Measurements from ENCODE around the gene IGFL4. TPM values are rescaled to one million over a fixed set of nuclear protein-coding genes. Genes with fewer than 3 reads are reported as not detected.

IGFL4 gene
- total and polyA plus RNA-seq, 9 of the 15 experiments (the other 6 are each of a cell fraction or from before 2014, with no cell fraction given) = not detected

- BruUV-seq (replicated peaks) = no TSS peak
- ChIA-PET POLR2A (interaction anchor here (0.6 to 0.7 kb wide), 2 partner anchors 80 to 156 kb away, joined by 3 read pairs; no protein-coding TSS in a partner anchor), CTCF (ENCODE audit: low intra/inter-chr PET ratio) (no interaction called here)
- Histone ChIP-seq H2AFZ (ENCODE audit: low read depth, low read length) (no peak overlapping the region), H3K4me2 (ENCODE audit: insufficient read depth, low read length) (peak overlapping the region; percentile 38; the same call in 1 of the 2 replicates), H3K4me1 (replicated peaks in 1 of 2; ENCODE audit: control insufficient read depth in 2 of 2, insufficient read depth in 2 of 2, low read length in 2 of 2) (peaks cover 20 to 25% of the 10 kb centered on the region in 2 experiments; a peak in 4 of 5 replicates), H3K27ac (ENCODE audit: extremely low read depth, low read depth, low read length) (no peak overlapping the region), H3K9ac (ENCODE audit: insufficient read depth in 1 of 2, low read depth in 2 of 2, low read length in 2 of 2) (peak overlapping the region in 1 of 2 experiments; percentile 43; a peak in 1 of 4 replicates), H3K79me2 (ENCODE audit: control insufficient read depth, insufficient read depth, low read length) (peaks cover 10% of the 10 kb centered on the region; the same call in 2 of the 3 replicates), H3K4me3 (no peak overlapping the region), H3K9me1 (ENCODE audit: control insufficient read depth, insufficient read depth, low read length) (no peaks in the 10 kb centered on the region), H3K36me3 (ENCODE audit: control insufficient read depth, insufficient read depth, low read length) (peaks cover 10% of the 10 kb centered on the region; the same call in 2 of the 3 replicates), H4K20me1 (replicated peaks; ENCODE audit: control insufficient read depth, insufficient read depth, low read length) (peaks cover 17% of the 10 kb centered on the region), H3K9me3 (replicated peaks; ENCODE audit: control insufficient read depth, insufficient read depth, low read depth, low read length) (no peaks in the 10 kb centered on the region), H3K27me3 (ENCODE audit: control insufficient read depth in 2 of 2, insufficient read depth in 2 of 2, low read length in 2 of 2) (no peaks in the 10 kb centered on the region)
- intact Hi-C loops (cut with micrococcal nuclease) = no loop called here
- peak; percentile 57 to 73 (median 64) for DNase-seq (ENCODE audit: extremely low read depth in 1 of 4, low spot score in 3 of 4)
- no peak for FAIRE-seq
- WGBS (ENCODE audit: insufficient coverage, low coverage, missing lambda C conversion rate) = 15% methylated on average over 12 of the region's 14 CpGs
- in situ Hi-C loops (cut with MboI) = loop anchor here (10.0 kb wide), 1 partner anchor 195 kb away; no protein-coding TSS in a partner anchor
- ATAC-seq = peak; percentile 16; the same call in 2 of the 3 replicates
- TF ChIP-seq PRDM10 (IDR thresholded peaks at IDR 0.05; ENCODE audit: partially characterized antibody) (peak; percentile 37), ZNF184 (CRISPR knock-in tag; IDR thresholded peaks at IDR 0.05) (no peak), ZNF436 (CRISPR knock-in tag; IDR thresholded peaks at IDR 0.05) (no peak), KDM4B (IDR thresholded peaks at IDR 0.05; ENCODE audit: borderline replicate concordance in 2 of 2, low read depth in 1 of 2) (no peak), JUNB (CRISPR knock-in tag; conservative IDR thresholded peaks at IDR 0.05) (peak; percentile 85), RBFOX2 (IDR thresholded peaks at IDR 0.05; ENCODE audit: low read depth, low read length) (0 out of 2 replicates have a peak, but pooled peaks have one; percentile 14), MAZ (CRISPR knock-in tag; conservative IDR thresholded peaks at IDR 0.05 in 1 of 2, IDR thresholded peaks at IDR 0.05 in 1 of 2) (0 out of 4 replicates have a peak, but pooled peaks of 1 of the 2 experiments have one; percentile 25), ELK1 (CRISPR knock-in tag; IDR thresholded peaks at IDR 0.05) (no peak), ZEB2 (IDR thresholded peaks at IDR 0.05) (peak; percentile 39; the same call in 1 of the 2 replicates), ETS2 (tag; IDR thresholded peaks at IDR 0.05; ENCODE audit: borderline replicate concordance, poor library complexity, severe bottlenecking) (no peak), ATF1 (CRISPR knock-in tag; IDR thresholded peaks at IDR 0.05) (peak; percentile 59), ATF1 (tag; IDR thresholded peaks at IDR 0.05) (peak; percentile 97), SPI1 (IDR thresholded peaks at IDR 0.05; ENCODE audit: borderline replicate concordance, low read depth, low read length) (peak; percentile 91), CTBP1 (IDR thresholded peaks at IDR 0.05; ENCODE audit: borderline replicate concordance) (peak; percentile 90), SMARCE1 (IDR thresholded peaks at IDR 0.05) (peak; percentile 35; the same call in 1 of the 2 replicates), ZNF140 (CRISPR knock-in tag; IDR thresholded peaks at IDR 0.05) (no peak)
- TF ChIP-seq, protein P1, sequence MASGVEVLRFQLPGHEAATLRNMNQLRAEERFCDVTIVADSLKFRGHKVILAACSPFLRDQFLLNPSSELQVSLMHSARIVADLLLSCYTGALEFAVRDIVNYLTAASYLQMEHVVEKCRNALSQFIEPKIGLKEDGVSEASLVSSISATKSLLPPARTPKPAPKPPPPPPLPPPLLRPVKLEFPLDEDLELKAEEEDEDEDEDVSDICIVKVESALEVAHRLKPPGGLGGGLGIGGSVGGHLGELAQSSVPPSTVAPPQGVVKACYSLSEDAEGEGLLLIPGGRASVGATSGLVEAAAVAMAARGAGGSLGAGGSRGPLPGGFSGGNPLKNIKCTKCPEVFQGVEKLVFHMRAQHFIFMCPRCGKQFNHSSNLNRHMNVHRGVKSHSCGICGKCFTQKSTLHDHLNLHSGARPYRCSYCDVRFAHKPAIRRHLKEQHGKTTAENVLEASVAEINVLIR (CRISPR knock-in tag; IDR thresholded peaks at IDR 0.05) = peak; percentile 65
Measured at GRCh38 chr19:45999653-46000121, 41.1 kb downstream of the IGFL4 start.
